HG02840 (cell line): ENCODE results near the gene S100A13.
A peak's percentile ranks its signal among the peaks of the same experiment; 100 is the strongest.
"Not testable (repeated sequence)": the region's sequence is repeated elsewhere in the genome, so short reads cannot be mapped to it uniquely, and the experiment has no call there.

Experiments
- ATAC-seq: cut with Tn5 transposase; IDR thresholded peaks from one replicate; pipeline ENCODE4 v1.9.1; 2021; ENCODE audit warnings: mild to moderate bottlenecking, moderate library complexity, moderate number of reproducible peaks; ENCODE audit not compliant: unreplicated experiment, low FRiP score

Gene S100A13

GRCh38 chr1:153626904-153627714 lies at the start of gene S100A13:
Gene S100A13, minus strand, starts transcription at chr1:153627505. Its CDS starts 1,033 bp downstream, at chr1:153626472.
- ATAC-seq = no peak

- no peak for ATAC-seq
These were observed 46.2 kb upstream of the S100A13 start for GRCh38 chr1:153673511-153673910.

GRCh38 chr1:153671628-153672353 lies 44.5 kb upstream of the S100A13 start:
- peak; percentile 2 for ATAC-seq

GRCh38 chr1:153670859-153671627 lies 43.7 kb upstream of the S100A13 start, which contains the start of gene ILF2:
Gene ILF2, minus strand, starts transcription at chr1:153670993. Its CDS starts 71 bp downstream, at chr1:153670922.
- ATAC-seq = peak; percentile 96

GRCh38 chr1:153670257-153670858 lies 43.1 kb upstream of the S100A13 start:
- ATAC-seq = no peak

GRCh38 chr1:153669606-153670005 lies 42.3 kb upstream of the S100A13 start:
- no peak for ATAC-seq

GRCh38 chr1:153668672-153669071 lies 41.4 kb upstream of the S100A13 start:
- ATAC-seq = not testable (repeated sequence)

GRCh38 chr1:153667439-153667838 lies 40.1 kb upstream of the S100A13 start:
- no peak for ATAC-seq

- ATAC-seq = no peak
These were observed 35.9 kb upstream of the S100A13 start for GRCh38 chr1:153663211-153663610.

GRCh38 chr1:153662269-153662668 lies 35.0 kb upstream of the S100A13 start:
- ATAC-seq = no peak

GRCh38 chr1:153661111-153661708 lies 33.9 kb upstream of the S100A13 start:
- ATAC-seq = no peak

- no peak for ATAC-seq
These were observed 32.4 kb upstream of the S100A13 start for GRCh38 chr1:153659656-153660055.

GRCh38 chr1:153659175-153659534 lies 31.9 kb upstream of the S100A13 start:
- ATAC-seq = no peak

- peak; percentile 87 for ATAC-seq
These were observed 31.3 kb upstream of the S100A13 start, which contains the start of gene SNAPIN for GRCh38 chr1:153658400-153659174. Gene SNAPIN, plus strand, starts transcription at chr1:153658703. Its CDS starts 41 bp downstream, at chr1:153658744.

GRCh38 chr1:153655333-153655732 lies 28.0 kb upstream of the S100A13 start:
- no peak for ATAC-seq

- no peak for ATAC-seq
These were observed 25.6 kb upstream of the S100A13 start for GRCh38 chr1:153652805-153653500.

- no peak for ATAC-seq
These were observed 24.5 kb upstream of the S100A13 start for GRCh38 chr1:153651771-153652170.

- no peak for ATAC-seq
These were observed 22.5 kb upstream of the S100A13 start for GRCh38 chr1:153649863-153650235.
